GM12878 (cell line): ENCODE data around the gene TET3. TPM values are rescaled to one million over a fixed set of nuclear protein-coding genes. Genes with fewer than 3 reads are reported as not detected.
A peak's percentile ranks its signal among the peaks of the same experiment; 100 is the strongest.

ENCODE experiments used
- ATAC-seq: fragments of 200-7000 bp; cut with Tn5 transposase; 3 replicates; pipeline ENCODE4 v1.9.1; 2020; ENCODE audit warnings: mild to moderate bottlenecking, moderate library complexity
- BruUV-seq: library from RNA; stranded (reverse); fragments of 400-500 nt; replicated peaks from 2 replicates; lab custom pipeline; 2021; lab: Mats Ljungman, UMichigan
- CTCF ChIA-PET: fragments of 300-600 bp; sonication (Branson Sonifier 250); formaldehyde crosslinking; extraction: SDS; loops from one replicate; lab custom pipeline; 2021; ENCODE audit warnings: inconsistent platforms; lab: Yijun Ruan, JAX
- POLR2A ChIA-PET: fragments of 350-600 bp; formaldehyde crosslinking; extraction: SDS; loops from one replicate; lab custom pipeline; 2021; ENCODE audit warnings: inconsistent platforms; lab: Charles Lee
- RAD21 ChIA-PET: fragments of 300-600 bp; sonication (Branson Sonifier 250); formaldehyde crosslinking; loops from one replicate; lab custom pipeline; 2023; ENCODE audit warnings: antibody characterized with exemption; ENCODE audit not compliant: unreplicated experiment; lab: Charles Lee
- SMC1A ChIA-PET: fragments of 300-600 bp; sonication (Branson Sonifier 250); formaldehyde crosslinking; loops from one replicate; lab custom pipeline; 2023; ENCODE audit not compliant: unreplicated experiment, uncharacterized antibody; lab: Charles Lee
- DNase-seq: peaks from one replicate; pipeline ENCODE4 v3.0.0-alpha.2; 2011; ENCODE audit warnings: low read depth, low spot score
- FAIRE-seq: peaks from 3 replicates; lab custom pipeline; 2011; peaks lifted over from hg19 to GRCh38; lab: Jason Lieb, UNC
- H2AFZ ChIP-seq: 2 replicates; pipeline ENCODE4 v1.6.0; 2011; ENCODE audit warnings: low read depth, low read length, control low read depth; ENCODE audit not compliant: control insufficient read depth
- H3K27ac ChIP-seq: 2 replicates; pipeline ENCODE4 v1.5.1; 2011; ENCODE audit warnings: control low read depth; ENCODE audit not compliant: control insufficient read depth, insufficient read depth
- H3K27me3 ChIP-seq, 2 experiments: replicated peaks in 1 of 2; 2 replicates each; pipeline versions ENCODE4 v1.6.0 to v1.6.1; 2011; ENCODE audit warnings: low read length in 1 of 2; ENCODE audit not compliant: control insufficient read depth in 2 of 2, insufficient read depth in 2 of 2
- H3K36me3 ChIP-seq, 2 experiments: 2 replicates each; pipeline ENCODE4 v1.5.1; 2011; ENCODE audit warnings: low read length in 1 of 2; ENCODE audit not compliant: control insufficient read depth in 2 of 2, insufficient read depth in 2 of 2
- H3K4me1 ChIP-seq: 2 replicates; pipeline ENCODE4 v1.6.1; 2011; ENCODE audit warnings: mild to moderate bottlenecking, low read length, moderate library complexity, mixed read lengths; ENCODE audit not compliant: control insufficient read depth, insufficient read depth
- H3K4me2 ChIP-seq: 2 replicates; pipeline ENCODE4 v1.6.0; 2011; ENCODE audit warnings: control low read depth; ENCODE audit not compliant: control insufficient read depth, insufficient read depth
- H3K4me3 ChIP-seq: fragments of 200-600 bp; sonication (generic); 2 replicates; pipeline ENCODE4 v1.5.1; 2016
- H3K79me2 ChIP-seq: 2 replicates; pipeline ENCODE4 v1.6.0; 2011; ENCODE audit warnings: low read length; ENCODE audit not compliant: control insufficient read depth, insufficient read depth
- H3K9ac ChIP-seq: 2 replicates; pipeline ENCODE4 v1.8.0; 2011; ENCODE audit warnings: low read length, control low read depth, mixed read lengths; ENCODE audit not compliant: control insufficient read depth, insufficient read depth
- H3K9me3 ChIP-seq: replicated peaks from 3 replicates; pipeline ENCODE4 v1.5.1; 2011; ENCODE audit warnings: mild to moderate bottlenecking, low read length; ENCODE audit not compliant: control insufficient read depth, insufficient read depth
- H4K20me1 ChIP-seq: 2 replicates; pipeline ENCODE4 v1.6.0; 2011; ENCODE audit not compliant: control insufficient read depth, insufficient read depth
- ZNF217 ChIP-seq: fragments of 450-650 bp; IDR thresholded peaks from 2 replicates; pipeline ENCODE4 v1.6.1; 2017; ENCODE audit warnings: antibody characterized with exemption, mild to moderate bottlenecking
- in situ Hi-C: fragments of 300-500 bp; cut with MboI; formaldehyde crosslinking; loops from 9 replicates; pipeline ENCODE4 v1.14.3; 2018; ENCODE audit warnings: mixed read lengths
- intact Hi-C: fragments of 100-400 bp; cut with micrococcal nuclease; formaldehyde crosslinking; loops from one replicate; pipeline ENCODE4 v1.14.2; 2022; ENCODE audit not compliant: unreplicated experiment
- polyA plus RNA-seq, 11 experiments: library from polyadenylated mRNA; depleted of rRNA in 4 of 11; unstranded in 6 of 11; stranded (reverse) in 5 of 11; fragments of >200 nt; fragmentation: Nextera tagmentation in 4 of 11; fragmentation: Illumina TruSeq in 1 of 11; extraction: Ambion mirVana in 4 of 11; extraction: Trizol in 1 of 11; gene quantifications; 1 replicate in 1 of 11; 2 replicates in 10 of 11; pipeline versions ENCODE4 v1.2.1 to v1.2.3, GENCODE V29; 2011 to 2016; ENCODE audit warnings: inconsistent platforms in 2 of 11, missing spikeins in 2 of 11, low read depth in 1 of 11
- total RNA-seq, 4 experiments: library from RNA; depleted of rRNA in 3 of 4; stranded (reverse); fragments of >200 nt in 3 of 4; fragmentation: Illumina TruSeq in 1 of 4; extraction: Trizol in 1 of 4; gene quantifications; 2 replicates each; pipeline versions ENCODE4 v1.2.1 to v1.2.3, GENCODE V29; 2013 to 2021
- TF ChIP-seq, protein P1 (sequence below): fragments of 450-650 bp; conservative IDR thresholded peaks from 2 replicates; pipeline ENCODE4 v1.6.1; 2017; ENCODE audit warnings: mild to moderate bottlenecking, moderate library complexity
- TF ChIP-seq, protein P2 (sequence below): IDR thresholded peaks from 2 replicates; pipeline ENCODE4 v1.6.1; 2012; ENCODE audit warnings: mild to moderate bottlenecking, low read depth, low read length

TET3 gene
- total and polyA plus RNA-seq, 10 of the 15 experiments (the other 5 are each of a cell fraction or from before 2014, with no cell fraction given), result 0.77 to 25.9 (median 8.5) TPM

DNA sequence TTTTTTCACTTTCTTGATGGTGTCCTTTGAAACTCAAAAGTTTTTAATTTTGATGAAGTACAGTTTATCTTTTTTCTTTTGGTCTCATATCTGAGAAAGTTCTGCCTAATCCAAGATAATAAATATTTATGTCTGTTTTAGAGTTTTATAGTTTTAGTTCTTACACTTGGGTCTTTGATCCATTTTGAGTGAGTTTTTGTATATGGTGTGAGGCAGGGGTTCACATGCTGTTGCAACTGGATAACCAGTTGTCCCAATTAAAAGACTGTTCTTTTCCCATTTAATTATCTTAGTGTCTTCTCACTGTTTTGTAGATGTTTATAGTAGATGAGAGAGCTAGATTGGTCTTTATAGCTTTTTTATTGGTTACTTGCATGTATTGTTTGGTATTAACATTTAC lies 43.6 kb downstream of the TET3 start:
- H3K9ac ChIP-seq, result no peak overlapping the region
- no peaks in the 10 kb centered on the region; the same call in 2 of the 3 replicates for H3K9me3 ChIP-seq
- DNase-seq (no peak), ATAC-seq (no peak), FAIRE-seq (no peak)
- no peak overlapping the region for H2AFZ ChIP-seq
- peak overlapping the region; percentile 73; the same call in 1 of the 2 replicates for H3K27ac ChIP-seq
- ChIA-PET POLR2A (interaction anchor here (1.8 to 6.2 kb wide), 2 partner anchors 9 to 27 kb away, joined by 7 to 68 read pairs; no protein-coding TSS in a partner anchor), SMC1A (interaction anchor here (0.7 to 6.4 kb wide), 3 partner anchors 10 to 40 kb away, joined by 3 to 94 read pairs (median 12); no protein-coding TSS in a partner anchor), RAD21 (interaction anchor here (0.7 to 6.7 kb wide), 5 partner anchors 9 to 92 kb away, joined by 3 to 57 read pairs (median 4); no protein-coding TSS in a partner anchor), CTCF (interaction anchor here (0.8 to 5.0 kb wide), 2 partner anchors 9 to 41 kb away, joined by 3 to 31 read pairs; no protein-coding TSS in a partner anchor)
- H4K20me1 ChIP-seq, result no peaks in the 10 kb centered on the region
- BruUV-seq, result no TSS peak
- no peak for TF ChIP-seq ZNF217
- TF ChIP-seq, protein P1, sequence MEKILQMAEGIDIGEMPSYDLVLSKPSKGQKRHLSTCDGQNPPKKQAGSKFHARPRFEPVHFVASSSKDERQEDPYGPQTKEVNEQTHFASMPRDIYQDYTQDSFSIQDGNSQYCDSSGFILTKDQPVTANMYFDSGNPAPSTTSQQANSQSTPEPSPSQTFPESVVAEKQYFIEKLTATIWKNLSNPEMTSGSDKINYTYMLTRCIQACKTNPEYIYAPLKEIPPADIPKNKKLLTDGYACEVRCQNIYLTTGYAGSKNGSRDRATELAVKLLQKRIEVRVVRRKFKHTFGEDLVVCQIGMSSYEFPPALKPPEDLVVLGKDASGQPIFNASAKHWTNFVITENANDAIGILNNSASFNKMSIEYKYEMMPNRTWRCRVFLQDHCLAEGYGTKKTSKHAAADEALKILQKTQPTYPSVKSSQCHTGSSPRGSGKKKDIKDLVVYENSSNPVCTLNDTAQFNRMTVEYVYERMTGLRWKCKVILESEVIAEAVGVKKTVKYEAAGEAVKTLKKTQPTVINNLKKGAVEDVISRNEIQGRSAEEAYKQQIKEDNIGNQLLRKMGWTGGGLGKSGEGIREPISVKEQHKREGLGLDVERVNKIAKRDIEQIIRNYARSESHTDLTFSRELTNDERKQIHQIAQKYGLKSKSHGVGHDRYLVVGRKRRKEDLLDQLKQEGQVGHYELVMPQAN, result no peak
- TF ChIP-seq, protein P2, sequence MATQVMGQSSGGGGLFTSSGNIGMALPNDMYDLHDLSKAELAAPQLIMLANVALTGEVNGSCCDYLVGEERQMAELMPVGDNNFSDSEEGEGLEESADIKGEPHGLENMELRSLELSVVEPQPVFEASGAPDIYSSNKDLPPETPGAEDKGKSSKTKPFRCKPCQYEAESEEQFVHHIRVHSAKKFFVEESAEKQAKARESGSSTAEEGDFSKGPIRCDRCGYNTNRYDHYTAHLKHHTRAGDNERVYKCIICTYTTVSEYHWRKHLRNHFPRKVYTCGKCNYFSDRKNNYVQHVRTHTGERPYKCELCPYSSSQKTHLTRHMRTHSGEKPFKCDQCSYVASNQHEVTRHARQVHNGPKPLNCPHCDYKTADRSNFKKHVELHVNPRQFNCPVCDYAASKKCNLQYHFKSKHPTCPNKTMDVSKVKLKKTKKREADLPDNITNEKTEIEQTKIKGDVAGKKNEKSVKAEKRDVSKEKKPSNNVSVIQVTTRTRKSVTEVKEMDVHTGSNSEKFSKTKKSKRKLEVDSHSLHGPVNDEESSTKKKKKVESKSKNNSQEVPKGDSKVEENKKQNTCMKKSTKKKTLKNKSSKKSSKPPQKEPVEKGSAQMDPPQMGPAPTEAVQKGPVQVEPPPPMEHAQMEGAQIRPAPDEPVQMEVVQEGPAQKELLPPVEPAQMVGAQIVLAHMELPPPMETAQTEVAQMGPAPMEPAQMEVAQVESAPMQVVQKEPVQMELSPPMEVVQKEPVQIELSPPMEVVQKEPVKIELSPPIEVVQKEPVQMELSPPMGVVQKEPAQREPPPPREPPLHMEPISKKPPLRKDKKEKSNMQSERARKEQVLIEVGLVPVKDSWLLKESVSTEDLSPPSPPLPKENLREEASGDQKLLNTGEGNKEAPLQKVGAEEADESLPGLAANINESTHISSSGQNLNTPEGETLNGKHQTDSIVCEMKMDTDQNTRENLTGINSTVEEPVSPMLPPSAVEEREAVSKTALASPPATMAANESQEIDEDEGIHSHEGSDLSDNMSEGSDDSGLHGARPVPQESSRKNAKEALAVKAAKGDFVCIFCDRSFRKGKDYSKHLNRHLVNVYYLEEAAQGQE, result no peak
- no peaks in the 10 kb centered on the region for H3K27me3 ChIP-seq
- intact Hi-C loops (no loop called here), in situ Hi-C loops (no loop called here)
- H3K4me1 ChIP-seq, result peaks cover 52% of the 10 kb centered on the region
- peaks cover 0 to 3% of the 10 kb centered on the region in 2 experiments; a peak in 2 of 4 replicates for H3K36me3 ChIP-seq
- H3K79me2 ChIP-seq, result peaks cover 89% of the 10 kb centered on the region
- no peak overlapping the region for H3K4me3 ChIP-seq
- no peak overlapping the region for H3K4me2 ChIP-seq
